Measurements from ENCODE around the gene RAB11FIP3. TPM values are rescaled to one million over a fixed set of nuclear protein-coding genes. Genes with fewer than 3 reads are reported as not detected.

The RAB11FIP3 gene
- total RNA-seq, 1 experiment from 2014 or later, result 12.8 TPM

- no peak overlapping the region for H3K4me2 ChIP-seq (ENCODE audit: low read length)
- H3K36me3 ChIP-seq (ENCODE audit: control insufficient read depth in 1 of 2, insufficient read depth in 2 of 2, low read length in 2 of 2), result no peaks in the 10 kb centered on the region; a peak in 1 of 4 replicates
- ChIA-PET CTCF (no interaction called here), POLR2A (no interaction called here), RAD21 (ENCODE audit: low non-redundant PET in 1 of 2, low total read pairs in 2 of 2, uncharacterized antibody in 2 of 2, unreplicated experiment in 2 of 2) (no interaction called here)
- H3K9me3 ChIP-seq (ENCODE audit: control insufficient read depth in 1 of 2, insufficient read depth in 1 of 2, low read depth in 1 of 2, low read length in 2 of 2), result no peaks in the 10 kb centered on the region
- H3K27me3 ChIP-seq (ENCODE audit: insufficient read depth, low read length), result no peaks in the 10 kb centered on the region
- no peak for DNase-seq (ENCODE audit: low read depth, low spot score)
- no peak overlapping the region for H3K9ac ChIP-seq (ENCODE audit: low read length)
- no peaks in the 10 kb centered on the region for H3K9me2 ChIP-seq (ENCODE audit: insufficient read depth)
- no peaks in the 10 kb centered on the region for H4K20me1 ChIP-seq (ENCODE audit: insufficient read depth)
- H3K4me3 ChIP-seq (replicated peaks in 1 of 2; ENCODE audit: low read depth in 1 of 2, low read length in 2 of 2), result no peak overlapping the region
- no peak for ATAC-seq
- intact Hi-C loops (cut with micrococcal nuclease), result no loop called here
- no peak overlapping the region for H2AFZ ChIP-seq (ENCODE audit: low read depth, low read length, poor library complexity, severe bottlenecking)
- BruUV-seq (replicated peaks), result no TSS peak
- H3K79me2 ChIP-seq (ENCODE audit: insufficient read depth, low read length), result no peaks in the 10 kb centered on the region
- TF ChIP-seq CTCF (IDR thresholded peaks at IDR 0.05 in 2 of 3, conservative IDR thresholded peaks at IDR 0.05 in 1 of 3; ENCODE audit: borderline replicate concordance in 1 of 3, insufficient read depth in 1 of 3, low read depth in 2 of 3, low read length in 2 of 3) (no peak), TCF7L2 (IDR thresholded peaks at IDR 0.05; ENCODE audit: borderline replicate concordance, extremely low read depth, insufficient read depth, insufficient read length) (no peak), EZH2phosphoT487 (IDR thresholded peaks at IDR 0.05; ENCODE audit: borderline replicate concordance) (no peak), POLR2AphosphoS5 (IDR thresholded peaks at IDR 0.05; ENCODE audit: low read depth, low read length) (no peak), ZNF274 (IDR thresholded peaks at IDR 0.05; ENCODE audit: low read depth, low read length) (no peak), ATF3 (IDR thresholded peaks at IDR 0.05) (no peak), CEBPB (IDR thresholded peaks at IDR 0.05; ENCODE audit: low read depth) (no peak), FOSL1 (IDR thresholded peaks at IDR 0.05; ENCODE audit: low read depth) (no peak), SRF (IDR thresholded peaks at IDR 0.05; ENCODE audit: low read depth) (no peak), YY1 (IDR thresholded peaks at IDR 0.05; ENCODE audit: extremely low read depth, insufficient replicate concordance, low read depth, low read length) (no peak), CBX3 (IDR thresholded peaks at IDR 0.05; ENCODE audit: low read depth) (no peak), POLR2A (IDR thresholded peaks at IDR 0.05; ENCODE audit: borderline replicate concordance, extremely low read depth, insufficient read depth, insufficient read length) (no peak), ELF1 (IDR thresholded peaks at IDR 0.05; ENCODE audit: borderline replicate concordance, low read depth) (no peak), ZBTB33 (IDR thresholded peaks at IDR 0.05; ENCODE audit: extremely low read depth, insufficient replicate concordance, low read length) (no peak), SP1 (IDR thresholded peaks at IDR 0.05; ENCODE audit: low read depth) (no peak), EGR1 (IDR thresholded peaks at IDR 0.05; ENCODE audit: low read depth) (no peak), REST (IDR thresholded peaks at IDR 0.05; ENCODE audit: low read depth) (no peak), SIN3A (IDR thresholded peaks at IDR 0.05; ENCODE audit: low read depth) (no peak)
- H3K4me1 ChIP-seq (ENCODE audit: control insufficient read depth in 1 of 2, insufficient read depth in 2 of 2, low read length in 2 of 2), result no peaks in the 10 kb centered on the region
- no peak overlapping the region for H3K27ac ChIP-seq (ENCODE audit: low read depth, low read length)
Measured at GRCh38 chr16:515175-515938, 89.9 kb downstream of the RAB11FIP3 start.
